H1 (cell line): ENCODE results near the gene DCLRE1B. TPM values are rescaled to one million over a fixed set of nuclear protein-coding genes. Genes with fewer than 3 reads are reported as not detected.

Source experiments
- GTF2F1 ChIP-seq: IDR thresholded peaks from 2 replicates; pipeline ENCODE4 v1.6.1; 2012; ENCODE audit warnings: low read depth, low read length, improper control_type of control experiment, borderline replicate concordance
- SP1 ChIP-seq: IDR thresholded peaks from 2 replicates; pipeline ENCODE4 v1.6.1; 2011; ENCODE audit warnings: low read depth, low read length
- ZNF274 ChIP-seq: IDR thresholded peaks from 2 replicates; pipeline ENCODE4 v1.7.0; 2012; ENCODE audit warnings: low read length, borderline replicate concordance; ENCODE audit errors: extremely low read depth
- polyA plus RNA-seq, 7 experiments: library from polyadenylated mRNA; depleted of rRNA in 3 of 7; stranded (reverse) in 5 of 7; unstranded in 2 of 7; fragments of >200 nt in 5 of 7; fragments of 200-250 nt in 2 of 7; gene quantifications; 1 replicate in 5 of 7; 2 replicates in 1 of 7; 4 replicates in 1 of 7; pipeline versions ENCODE4 v1.2.1 to v1.2.3, GENCODE V29; 2011 to 2013; ENCODE audit warnings: missing spikeins in 2 of 7, mixed read lengths in 2 of 7
- total RNA-seq: library from RNA; stranded (reverse); fragmentation: NEBNext Ultra II Directional; extraction: Animal tissue kit (Norgen Biotek cat#: 25700); gene quantifications from 2 replicates; pipeline ENCODE4 v1.2.1, GENCODE V29; 2021
- TF ChIP-seq, protein P1 (sequence below): IDR thresholded peaks from 2 replicates; pipeline ENCODE4 v1.6.1; 2012; ENCODE audit warnings: inconsistent platforms

The DCLRE1B gene
- total and polyA plus RNA-seq, 2 of the 8 experiments (the other 6 are each of a cell fraction or from before 2014, with no cell fraction given) = 5.5 to 11.0 TPM

GRCh38 chr1:113875714-113876113 is 29.4 kb upstream of the DCLRE1B start (continued):
- no peak for TF ChIP-seq ZNF274
- TF ChIP-seq, protein P1, sequence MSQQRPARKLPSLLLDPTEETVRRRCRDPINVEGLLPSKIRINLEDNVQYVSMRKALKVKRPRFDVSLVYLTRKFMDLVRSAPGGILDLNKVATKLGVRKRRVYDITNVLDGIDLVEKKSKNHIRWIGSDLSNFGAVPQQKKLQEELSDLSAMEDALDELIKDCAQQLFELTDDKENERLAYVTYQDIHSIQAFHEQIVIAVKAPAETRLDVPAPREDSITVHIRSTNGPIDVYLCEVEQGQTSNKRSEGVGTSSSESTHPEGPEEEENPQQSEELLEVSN = no peak
- TF ChIP-seq GTF2F1 = no peak
- no peak for TF ChIP-seq SP1
